NCI-H146 treated with DMSO at 0.1 percent for 48 hours (cell line): Measurements from ENCODE around the gene GIMAP8.
"Not testable (repeated sequence)": the region's sequence is repeated elsewhere in the genome, so short reads cannot be mapped to it uniquely, and the experiment has no call there.

Experiments
- DNase-seq: peaks from one replicate; lab custom pipeline; 2025; ENCODE audit not compliant: unreplicated experiment; lab: John Stamatoyannopoulos, UW

Gene GIMAP8

GRCh38 chr7:150463461-150463860 lies 13.0 kb downstream of the GIMAP8 start:
- no peak for DNase-seq

- no peak for DNase-seq
Measured at GRCh38 chr7:150464962-150465361, 14.5 kb downstream of the GIMAP8 start.

- DNase-seq: no peak
Measured at GRCh38 chr7:150465414-150465813, 15.0 kb downstream of the GIMAP8 start.

GRCh38 chr7:150466477-150466876 lies 16.0 kb downstream of the GIMAP8 start:
- no peak for DNase-seq

GRCh38 chr7:150468241-150468640 lies 17.8 kb downstream of the GIMAP8 start:
- DNase-seq: no peak

- DNase-seq: no peak
Measured at GRCh38 chr7:150471886-150472285, 21.5 kb downstream of the GIMAP8 start.

GRCh38 chr7:150473902-150474301 lies 23.5 kb downstream of the GIMAP8 start:
- DNase-seq: no peak

- DNase-seq: no peak
Measured at GRCh38 chr7:150476285-150476684, 25.9 kb downstream of the GIMAP8 start.

GRCh38 chr7:150476819-150477631 lies 26.6 kb downstream of the GIMAP8 start:
- DNase-seq: no peak

- DNase-seq: no peak
Measured at GRCh38 chr7:150479023-150479716, 28.7 kb downstream of the GIMAP8 start.

- DNase-seq: no peak
Measured at GRCh38 chr7:150481186-150481920, 30.9 kb downstream of the GIMAP8 start.

GRCh38 chr7:150481922-150482321 lies 31.5 kb downstream of the GIMAP8 start:
- DNase-seq: no peak

- not testable (repeated sequence) for DNase-seq
Measured at GRCh38 chr7:150483514-150483913, 33.1 kb downstream of the GIMAP8 start.

- not testable (repeated sequence) for DNase-seq
Measured at GRCh38 chr7:150484071-150484470, 33.6 kb downstream of the GIMAP8 start.

- no peak for DNase-seq
Measured at GRCh38 chr7:150487625-150488024, 37.2 kb downstream of the GIMAP8 start.

GRCh38 chr7:150489782-150490181 lies 39.4 kb downstream of the GIMAP8 start:
- no peak for DNase-seq

GRCh38 chr7:150493442-150493841 lies 43.0 kb downstream of the GIMAP8 start:
- not testable (repeated sequence) for DNase-seq

GRCh38 chr7:150502519-150502918 lies 52.1 kb downstream of the GIMAP8 start:
- DNase-seq: no peak

GRCh38 chr7:150503155-150503554 lies 52.7 kb downstream of the GIMAP8 start:
- DNase-seq: no peak

GRCh38 chr7:150503581-150503980 lies 53.2 kb downstream of the GIMAP8 start:
- DNase-seq: no peak

- DNase-seq: no peak
Measured at GRCh38 chr7:150507947-150508602, 57.6 kb downstream of the GIMAP8 start.
